Activated naive CD4-positive, alpha-beta T cell treated with anti-CD3 and anti-CD28 coated beads, Interleukin-2, amount 10 ng/mL, durations not matched to agents 7 days and 5 days (primary cell): Measurements from ENCODE around the gene SDHD.
"Not testable (repeated sequence)": the region's sequence is repeated elsewhere in the genome, so short reads cannot be mapped to it uniquely, and the experiment has no call there.

Experiments
- CTCF ChIA-PET: fragments of 350-600 bp; sonication (Branson Sonifier 250); formaldehyde crosslinking; loops from one replicate; lab custom pipeline; 2021; ENCODE audit warnings: antibody characterized with exemption; lab: Charles Lee
- DNase-seq: peaks from one replicate; pipeline ENCODE4 v3.0.0-alpha.2; 2020
- H3K27ac Mint-ChIP-seq: one replicate; pipeline ENCODE4 v1.8.0; 2021; ENCODE audit warnings: mild to moderate bottlenecking, moderate library complexity, mixed read lengths
- H3K27me3 Mint-ChIP-seq: one replicate; pipeline ENCODE4 v1.8.0; 2021; ENCODE audit warnings: mild to moderate bottlenecking, mixed read lengths
- H3K36me3 Mint-ChIP-seq: one replicate; pipeline ENCODE4 v1.8.0; 2021; ENCODE audit warnings: mixed read lengths
- H3K4me1 Mint-ChIP-seq: one replicate; pipeline ENCODE4 v1.8.0; 2021; ENCODE audit warnings: mixed read lengths
- H3K4me3 Mint-ChIP-seq: one replicate; pipeline ENCODE4 v1.8.0; 2021; ENCODE audit warnings: mild to moderate bottlenecking, moderate library complexity, mixed read lengths
- H3K9me3 Mint-ChIP-seq: one replicate; pipeline ENCODE4 v1.8.0; 2021; ENCODE audit warnings: mixed read lengths

Gene SDHD

GRCh38 chr11:112086422-112087191 lies at the start of gene SDHD, which contains the start of gene TIMM8B:
TSS of gene SDHD (plus strand) at chr11:112086873. CDS start at chr11:112086908, 35 bp downstream.
TSS of gene TIMM8B (minus strand) at chr11:112086756. CDS start at chr11:112086723, 33 bp downstream.
- peaks cover 3% of the 10 kb centered on the region for H3K27me3 Mint-ChIP-seq
- CTCF ChIA-PET = interaction anchor here (1.0 to 1.1 kb wide), 2 partner anchors 27 to 153 kb away, joined by 3 to 4 read pairs; no protein-coding TSS in a partner anchor
- peaks cover 60% of the 10 kb centered on the region for H3K4me1 Mint-ChIP-seq
- H3K9me3 Mint-ChIP-seq = no peaks in the 10 kb centered on the region
- DNase-seq = peak; percentile 96
- peaks cover 71% of the 10 kb centered on the region for H3K36me3 Mint-ChIP-seq
- peak within 1 kb of the TSS; percentile 94 for H3K27ac Mint-ChIP-seq
- H3K4me3 Mint-ChIP-seq = peak within 1 kb of the TSS; percentile 97

DNA sequence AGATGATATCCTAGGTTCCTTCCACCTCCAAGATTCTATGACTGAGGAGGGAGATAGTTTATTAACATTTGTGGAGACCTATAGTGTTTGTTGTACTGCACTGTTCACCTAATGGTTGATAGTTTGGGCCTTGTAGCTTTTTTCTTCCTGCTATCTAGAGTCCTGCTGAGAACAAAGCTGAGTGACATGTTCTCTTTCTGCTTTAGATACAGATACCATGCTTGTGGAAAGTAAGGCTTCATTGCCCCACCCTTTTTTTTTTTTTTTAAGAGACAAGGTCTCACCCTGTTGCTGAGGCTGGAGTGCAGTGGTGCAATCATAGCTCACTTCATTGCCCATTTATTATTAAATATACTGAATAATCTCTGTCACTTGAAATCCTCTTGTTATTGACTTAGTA lies 49.1 kb upstream of the SDHD start:
- Mint-ChIP-seq H3K4me3 (no peak overlapping the region), H3K27me3 (no peaks in the 10 kb centered on the region), H3K9me3 (no peaks in the 10 kb centered on the region), H3K27ac (no peak overlapping the region), H3K4me1 (no peaks in the 10 kb centered on the region), H3K36me3 (peaks cover 39% of the 10 kb centered on the region)
- CTCF ChIA-PET = no interaction called here
- DNase-seq = no peak

DNA sequence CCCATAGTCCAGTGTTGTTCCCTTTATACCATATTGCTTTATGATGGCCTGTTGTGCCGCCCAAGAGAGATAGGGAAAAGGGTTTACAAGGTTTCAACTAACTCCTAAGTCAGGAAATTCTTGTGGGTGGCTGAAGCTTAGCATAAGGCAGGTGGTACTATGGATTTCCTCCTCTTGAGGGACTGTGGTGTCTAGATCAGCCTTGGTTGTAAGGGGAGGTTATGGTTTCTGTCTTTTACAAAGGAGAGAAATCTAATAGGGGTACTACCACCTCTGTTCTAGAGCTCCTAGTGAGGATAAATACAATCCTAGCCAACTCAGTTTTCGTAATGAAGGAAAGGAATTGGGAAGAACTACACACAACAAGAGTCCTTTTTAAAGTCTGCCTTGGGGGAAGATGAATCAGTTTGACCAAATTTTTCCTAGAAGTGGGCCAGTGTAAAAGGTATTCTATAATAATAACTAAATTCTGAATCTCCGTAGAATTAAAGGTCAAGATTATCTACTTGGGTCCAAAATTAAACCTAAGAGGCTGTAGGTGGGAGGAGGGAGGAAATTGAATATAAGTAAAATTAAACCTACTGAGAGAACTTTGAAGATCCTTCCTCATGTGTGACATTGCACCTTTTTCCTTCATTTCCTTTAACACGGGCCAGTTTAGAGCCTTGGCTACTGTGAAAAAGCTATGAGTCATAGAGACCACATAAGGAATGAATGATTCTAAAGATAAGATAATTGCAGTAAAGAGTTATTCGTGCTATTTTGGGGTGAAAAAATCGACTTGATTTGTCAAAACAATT lies 44.3 kb upstream of the SDHD start:
- CTCF ChIA-PET = no interaction called here

GRCh38 chr11:112042961-112043304 lies 43.7 kb upstream of the SDHD start:
- H3K36me3 Mint-ChIP-seq = peaks cover 55% of the 10 kb centered on the region
- H3K4me1 Mint-ChIP-seq = no peaks in the 10 kb centered on the region
- H3K27ac Mint-ChIP-seq = no peak overlapping the region
- H3K27me3 Mint-ChIP-seq = no peaks in the 10 kb centered on the region
- H3K4me3 Mint-ChIP-seq = no peak overlapping the region
- CTCF ChIA-PET = no interaction called here
- no peaks in the 10 kb centered on the region for H3K9me3 Mint-ChIP-seq
- no peak for DNase-seq

More for the DNA sequence above, 44.3 kb upstream of the SDHD start:
- H3K27me3 Mint-ChIP-seq = no peaks in the 10 kb centered on the region
- no peak overlapping the region for H3K4me3 Mint-ChIP-seq
- no peak for DNase-seq
- H3K36me3 Mint-ChIP-seq = peaks cover 52% of the 10 kb centered on the region
- no peaks in the 10 kb centered on the region for H3K4me1 Mint-ChIP-seq
- no peak overlapping the region for H3K27ac Mint-ChIP-seq
- no peaks in the 10 kb centered on the region for H3K9me3 Mint-ChIP-seq

DNA sequence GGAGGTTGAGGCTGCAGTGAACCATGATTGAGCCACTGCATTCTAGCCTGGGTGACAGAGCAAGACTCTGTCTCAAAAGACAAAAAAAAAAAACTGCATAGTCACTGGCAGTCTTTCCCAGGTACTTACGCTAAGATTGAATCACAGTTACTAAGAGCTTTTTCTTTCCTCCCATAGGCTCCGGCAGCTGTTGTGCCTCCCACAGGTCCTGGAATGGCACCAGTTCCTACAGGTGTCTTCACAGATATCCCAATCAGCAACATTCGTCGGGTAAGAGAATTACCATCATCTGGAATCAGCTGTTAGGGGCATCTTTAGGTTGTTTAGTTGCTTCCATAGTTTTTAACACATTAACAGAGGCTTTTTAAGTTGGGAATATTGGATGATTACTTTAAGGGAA lies 41.7 kb upstream of the SDHD start:
- Mint-ChIP-seq H3K9me3 (no peaks in the 10 kb centered on the region), H3K36me3 (peaks cover 59% of the 10 kb centered on the region), H3K27me3 (no peaks in the 10 kb centered on the region), H3K27ac (no peak overlapping the region), H3K4me3 (no peak overlapping the region), H3K4me1 (peaks cover 7% of the 10 kb centered on the region)
- no peak for DNase-seq
- CTCF ChIA-PET = no interaction called here

GRCh38 chr11:112046647-112047046 lies 40.0 kb upstream of the SDHD start:
- H3K4me3 Mint-ChIP-seq, H3K27me3 Mint-ChIP-seq, H3K27ac Mint-ChIP-seq, CTCF ChIA-PET, H3K4me1 Mint-ChIP-seq, DNase-seq, H3K9me3 Mint-ChIP-seq: not testable (repeated sequence)
- H3K36me3 Mint-ChIP-seq = peaks cover 60% of the 10 kb centered on the region

GRCh38 chr11:112048256-112048655 lies 38.4 kb upstream of the SDHD start:
- not testable (repeated sequence) for H3K27ac Mint-ChIP-seq, H3K4me1 Mint-ChIP-seq, H3K4me3 Mint-ChIP-seq, H3K27me3 Mint-ChIP-seq, DNase-seq, H3K9me3 Mint-ChIP-seq
- CTCF ChIA-PET = interaction anchor here (0.6 kb wide), 1 partner anchor 27 kb away, joined by 3 read pairs; no protein-coding TSS in a partner anchor
- H3K36me3 Mint-ChIP-seq = peaks cover 69% of the 10 kb centered on the region

DNA sequence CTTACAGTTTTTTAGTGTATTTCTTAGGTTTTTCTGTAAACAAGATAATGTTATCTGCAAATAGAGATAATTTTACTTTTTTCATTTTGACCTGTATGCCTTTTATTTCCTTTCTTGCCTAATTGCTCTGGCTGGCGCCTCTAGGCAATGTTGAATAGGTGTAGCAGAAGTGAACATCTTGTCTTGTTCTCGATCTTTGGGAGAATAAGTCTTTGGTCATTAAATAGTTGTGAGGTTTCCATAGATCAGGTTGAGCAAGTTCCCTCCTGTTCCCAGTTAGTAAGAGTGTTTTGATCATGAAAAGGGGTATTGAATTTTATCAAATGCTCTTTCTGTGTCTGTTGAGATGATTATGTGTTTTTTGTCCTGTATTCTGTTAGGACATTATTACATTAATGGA lies 36.9 kb upstream of the SDHD start:
- no peak overlapping the region for H3K4me3 Mint-ChIP-seq
- DNase-seq = no peak
- H3K27me3 Mint-ChIP-seq = no peaks in the 10 kb centered on the region
- H3K9me3 Mint-ChIP-seq = no peaks in the 10 kb centered on the region
- peaks cover 69% of the 10 kb centered on the region for H3K36me3 Mint-ChIP-seq
- H3K27ac Mint-ChIP-seq = no peak overlapping the region
- CTCF ChIA-PET = no interaction called here
- H3K4me1 Mint-ChIP-seq = peaks cover 10% of the 10 kb centered on the region

GRCh38 chr11:112050721-112051120 lies 36.0 kb upstream of the SDHD start:
- CTCF ChIA-PET = interaction anchor here (0.8 kb wide), 1 partner anchor 119 kb away, joined by 4 read pairs; no protein-coding TSS in a partner anchor
- no peaks in the 10 kb centered on the region for H3K27me3 Mint-ChIP-seq
- H3K4me1 Mint-ChIP-seq = peaks cover 10% of the 10 kb centered on the region
- H3K4me3 Mint-ChIP-seq = no peak overlapping the region
- peaks cover 64% of the 10 kb centered on the region for H3K36me3 Mint-ChIP-seq
- no peak for DNase-seq
- no peak overlapping the region for H3K27ac Mint-ChIP-seq
- no peaks in the 10 kb centered on the region for H3K9me3 Mint-ChIP-seq

- H3K27ac Mint-ChIP-seq = no peak overlapping the region
- no peaks in the 10 kb centered on the region for H3K27me3 Mint-ChIP-seq
- no peaks in the 10 kb centered on the region for H3K9me3 Mint-ChIP-seq
- H3K4me1 Mint-ChIP-seq = peaks cover 10% of the 10 kb centered on the region
- DNase-seq = no peak
- CTCF ChIA-PET = no interaction called here
- H3K4me3 Mint-ChIP-seq = no peak overlapping the region
- H3K36me3 Mint-ChIP-seq = peaks cover 63% of the 10 kb centered on the region
Observed at GRCh38 chr11:112051768-112052167, 34.9 kb upstream of the SDHD start.

GRCh38 chr11:112057170-112057569 lies 29.5 kb upstream of the SDHD start:
- H3K36me3 Mint-ChIP-seq = peaks cover 40% of the 10 kb centered on the region
- CTCF ChIA-PET = interaction anchor here (1.0 kb wide), 1 partner anchor 56 kb away, joined by 3 read pairs; no protein-coding TSS in a partner anchor
- H3K27me3 Mint-ChIP-seq = no peaks in the 10 kb centered on the region
- H3K4me1 Mint-ChIP-seq = peaks cover 7% of the 10 kb centered on the region
- no peak overlapping the region for H3K27ac Mint-ChIP-seq
- no peak for DNase-seq
- no peaks in the 10 kb centered on the region for H3K9me3 Mint-ChIP-seq
- H3K4me3 Mint-ChIP-seq = no peak overlapping the region

DNA sequence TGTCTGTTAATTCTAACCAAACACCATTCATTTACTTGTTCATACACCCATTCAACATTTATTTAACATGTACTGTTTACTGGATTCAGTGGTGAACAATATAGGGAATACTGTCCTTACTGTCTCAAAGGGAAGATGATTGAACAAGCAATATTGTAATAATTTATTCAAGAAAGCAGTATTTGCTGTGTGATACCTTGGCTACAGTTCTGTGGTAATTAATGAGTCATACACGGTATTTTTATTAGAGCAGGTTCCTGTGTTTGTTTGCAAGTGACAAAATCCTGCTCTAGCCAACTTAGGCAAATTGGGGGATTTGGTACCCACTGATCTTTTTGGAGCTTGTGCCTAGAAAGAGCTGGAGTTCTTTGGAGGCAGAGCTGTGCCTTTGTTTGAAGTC lies 28.6 kb upstream of the SDHD start:
- Mint-ChIP-seq H3K4me3 (no peak overlapping the region), H3K27me3 (no peaks in the 10 kb centered on the region), H3K9me3 (no peaks in the 10 kb centered on the region), H3K36me3 (peaks cover 38% of the 10 kb centered on the region), H3K4me1 (peaks cover 7% of the 10 kb centered on the region), H3K27ac (no peak overlapping the region)
- no peak for DNase-seq
- CTCF ChIA-PET = no interaction called here

DNA sequence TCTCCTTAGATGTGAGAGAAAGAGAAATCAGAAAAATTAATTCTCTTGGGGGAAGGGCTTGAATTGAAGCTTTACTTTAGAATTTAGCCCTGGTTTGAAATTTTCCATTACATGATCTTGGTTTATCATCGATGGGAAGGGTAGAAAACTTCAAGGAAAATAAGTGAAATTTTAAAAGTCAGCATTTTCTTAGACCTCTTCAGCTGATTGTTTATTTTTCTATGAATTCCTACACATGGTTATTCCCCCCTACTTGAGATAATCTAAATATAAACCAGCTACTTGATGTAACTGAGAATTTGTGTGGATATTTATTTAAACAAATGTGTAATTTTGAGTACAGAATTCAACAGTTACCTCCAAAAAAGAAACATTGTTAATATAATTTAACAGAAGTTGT lies 23.8 kb upstream of the SDHD start:
- CTCF ChIA-PET = no interaction called here
- Mint-ChIP-seq H3K4me3 (no peak overlapping the region), H3K9me3 (no peaks in the 10 kb centered on the region), H3K4me1 (no peaks in the 10 kb centered on the region), H3K27ac (no peak overlapping the region), H3K27me3 (no peaks in the 10 kb centered on the region), H3K36me3 (peaks cover 13% of the 10 kb centered on the region)
- no peak for DNase-seq

DNA sequence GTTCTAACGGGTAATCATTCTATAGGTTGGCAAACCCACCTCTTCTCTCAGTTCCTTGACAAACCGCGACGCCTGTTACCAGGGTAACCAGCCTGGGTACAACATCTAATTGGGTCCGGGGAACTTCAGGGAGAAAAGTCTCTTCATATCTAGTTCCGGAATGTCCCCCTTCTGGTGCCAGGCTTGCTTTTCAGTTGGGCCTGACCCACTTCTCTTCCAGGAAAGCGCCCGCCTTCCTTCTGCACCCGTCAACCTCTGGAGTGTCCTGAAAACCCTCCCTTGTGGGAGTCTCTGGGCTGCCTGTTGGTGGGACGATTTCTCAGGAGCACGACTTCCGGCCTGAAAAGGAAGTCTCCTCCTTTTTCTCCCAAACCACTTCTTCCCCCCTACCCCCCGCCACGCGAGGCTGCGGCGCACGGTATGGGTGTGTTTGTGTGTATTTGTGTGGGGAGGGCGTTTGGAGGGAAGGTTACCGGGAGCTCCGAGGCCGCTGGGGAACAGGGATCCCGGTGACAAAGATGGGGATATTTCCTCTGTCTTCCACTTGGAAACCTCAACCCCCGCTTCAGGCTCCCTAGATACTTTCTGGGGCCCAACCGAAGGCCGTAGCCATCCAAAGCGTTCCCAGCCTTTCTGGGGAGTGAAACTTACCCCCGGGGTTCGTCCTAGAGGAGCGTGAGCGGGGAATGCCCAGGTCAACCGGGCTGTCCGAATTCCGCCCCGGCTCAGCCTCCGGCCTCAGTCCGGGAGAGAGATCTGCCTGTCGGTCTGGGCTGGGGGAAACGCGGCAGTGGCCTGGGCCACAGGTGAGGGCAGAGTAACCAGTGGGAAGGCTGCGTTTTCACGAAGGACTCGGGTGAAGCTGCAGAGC lies 12.5 kb upstream of the SDHD start, which contains the start of the genes NKAPD1 and PIH1D2:
NKAPD1 (plus strand) TSS at position 359 of the 871 bp plus-strand sequence. CDS start 1,276 bp downstream, outside the sequence.
PIH1D2 (minus strand) TSS at position 77 of the 871 bp plus-strand sequence. CDS start 843 bp downstream, outside the sequence.
- DNase-seq = peak; percentile 86
- H3K36me3 Mint-ChIP-seq = peaks cover 27% of the 10 kb centered on the region
- peak within 1 kb of the TSS; percentile 87 for H3K27ac Mint-ChIP-seq
- peak within 1 kb of the TSS; percentile 97 for H3K4me3 Mint-ChIP-seq
- H3K27me3 Mint-ChIP-seq = peaks cover 16% of the 10 kb centered on the region
- H3K9me3 Mint-ChIP-seq = no peaks in the 10 kb centered on the region
- peaks cover 35% of the 10 kb centered on the region for H3K4me1 Mint-ChIP-seq
- CTCF ChIA-PET = no interaction called here
